ENCODE data around the gene OGA. TPM values are rescaled to one million over a fixed set of nuclear protein-coding genes. Genes with fewer than 3 reads are reported as not detected.

OGA gene
- total and polyA plus RNA-seq, 9 of the 15 experiments (the other 6 are each of a cell fraction or from before 2014, with no cell fraction given): 13.5 to 73.5 (median 59.5) TPM

- TF ChIP-seq ZNF780A (CRISPR knock-in tag; IDR thresholded peaks at IDR 0.05): no peak
- no peak for TF ChIP-seq KLF6 (CRISPR knock-in tag; IDR thresholded peaks at IDR 0.05; ENCODE audit: borderline replicate concordance)
- TF ChIP-seq COPS2 (conservative IDR thresholded peaks at IDR 0.05): no peak
- no peak for TF ChIP-seq ZFPM2 (CRISPR knock-in tag; IDR thresholded peaks at IDR 0.05)
- TF ChIP-seq STAT5B (CRISPR knock-in tag; IDR thresholded peaks at IDR 0.05): no peak
- TF ChIP-seq IFI16 (CRISPR knock-in tag; IDR thresholded peaks at IDR 0.05): no peak
- TF ChIP-seq DPF2 (IDR thresholded peaks at IDR 0.05): no peak
- TF ChIP-seq ZNF695 (CRISPR knock-in tag; IDR thresholded peaks at IDR 0.05): no peak
- TF ChIP-seq ZNF274 (IDR thresholded peaks at IDR 0.05; ENCODE audit: borderline replicate concordance, low read depth, low read length): no peak
- TF ChIP-seq GATA2 (CRISPR knock-in tag; IDR thresholded peaks at IDR 0.05): no peak
- TF ChIP-seq PTRF (tag; IDR thresholded peaks at IDR 0.05): no peak
- no peak for TF ChIP-seq POLR3A (IDR thresholded peaks at IDR 0.05; ENCODE audit: borderline replicate concordance, extremely low read depth, insufficient read depth, insufficient read length)
- no peak for TF ChIP-seq XRCC5 (IDR thresholded peaks at IDR 0.05; ENCODE audit: low read depth, low read length)
- no peak for TF ChIP-seq SAFB2 (IDR thresholded peaks at IDR 0.05; ENCODE audit: borderline replicate concordance, low read depth, low read length, severe bottlenecking)
- no peak for TF ChIP-seq JUND (IDR thresholded peaks at IDR 0.05; ENCODE audit: borderline replicate concordance, low read depth, low read length)
- TF ChIP-seq JUND (tag; IDR thresholded peaks at IDR 0.05; ENCODE audit: borderline replicate concordance, low read depth, low read length): no peak
- TF ChIP-seq, protein P1, sequence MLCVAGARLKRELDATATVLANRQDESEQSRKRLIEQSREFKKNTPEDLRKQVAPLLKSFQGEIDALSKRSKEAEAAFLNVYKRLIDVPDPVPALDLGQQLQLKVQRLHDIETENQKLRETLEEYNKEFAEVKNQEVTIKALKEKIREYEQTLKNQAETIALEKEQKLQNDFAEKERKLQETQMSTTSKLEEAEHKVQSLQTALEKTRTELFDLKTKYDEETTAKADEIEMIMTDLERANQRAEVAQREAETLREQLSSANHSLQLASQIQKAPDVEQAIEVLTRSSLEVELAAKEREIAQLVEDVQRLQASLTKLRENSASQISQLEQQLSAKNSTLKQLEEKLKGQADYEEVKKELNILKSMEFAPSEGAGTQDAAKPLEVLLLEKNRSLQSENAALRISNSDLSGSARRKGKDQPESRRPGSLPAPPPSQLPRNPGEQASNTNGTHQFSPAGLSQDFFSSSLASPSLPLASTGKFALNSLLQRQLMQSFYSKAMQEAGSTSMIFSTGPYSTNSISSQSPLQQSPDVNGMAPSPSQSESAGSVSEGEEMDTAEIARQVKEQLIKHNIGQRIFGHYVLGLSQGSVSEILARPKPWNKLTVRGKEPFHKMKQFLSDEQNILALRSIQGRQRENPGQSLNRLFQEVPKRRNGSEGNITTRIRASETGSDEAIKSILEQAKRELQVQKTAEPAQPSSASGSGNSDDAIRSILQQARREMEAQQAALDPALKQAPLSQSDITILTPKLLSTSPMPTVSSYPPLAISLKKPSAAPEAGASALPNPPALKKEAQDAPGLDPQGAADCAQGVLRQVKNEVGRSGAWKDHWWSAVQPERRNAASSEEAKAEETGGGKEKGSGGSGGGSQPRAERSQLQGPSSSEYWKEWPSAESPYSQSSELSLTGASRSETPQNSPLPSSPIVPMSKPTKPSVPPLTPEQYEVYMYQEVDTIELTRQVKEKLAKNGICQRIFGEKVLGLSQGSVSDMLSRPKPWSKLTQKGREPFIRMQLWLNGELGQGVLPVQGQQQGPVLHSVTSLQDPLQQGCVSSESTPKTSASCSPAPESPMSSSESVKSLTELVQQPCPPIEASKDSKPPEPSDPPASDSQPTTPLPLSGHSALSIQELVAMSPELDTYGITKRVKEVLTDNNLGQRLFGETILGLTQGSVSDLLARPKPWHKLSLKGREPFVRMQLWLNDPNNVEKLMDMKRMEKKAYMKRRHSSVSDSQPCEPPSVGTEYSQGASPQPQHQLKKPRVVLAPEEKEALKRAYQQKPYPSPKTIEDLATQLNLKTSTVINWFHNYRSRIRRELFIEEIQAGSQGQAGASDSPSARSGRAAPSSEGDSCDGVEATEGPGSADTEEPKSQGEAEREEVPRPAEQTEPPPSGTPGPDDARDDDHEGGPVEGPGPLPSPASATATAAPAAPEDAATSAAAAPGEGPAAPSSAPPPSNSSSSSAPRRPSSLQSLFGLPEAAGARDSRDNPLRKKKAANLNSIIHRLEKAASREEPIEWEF (CRISPR knock-in tag; IDR thresholded peaks at IDR 0.05): no peak
- no peak for TF ChIP-seq SNIP1 (IDR thresholded peaks at IDR 0.05; ENCODE audit: low read depth)
- TF ChIP-seq ZNF140 (CRISPR knock-in tag; IDR thresholded peaks at IDR 0.05): no peak
- no peak for TF ChIP-seq ZC3H8 (IDR thresholded peaks at IDR 0.05)
- no peak for TF ChIP-seq ZNF3 (CRISPR knock-in tag; IDR thresholded peaks at IDR 0.05)
- TF ChIP-seq ERF (CRISPR knock-in tag; IDR thresholded peaks at IDR 0.05): no peak
- TF ChIP-seq NEUROD1 (IDR thresholded peaks at IDR 0.05; ENCODE audit: borderline replicate concordance, low read depth, low read length, partially characterized antibody): peak; percentile 51
- no peak for TF ChIP-seq ZNF589 (CRISPR knock-in tag; IDR thresholded peaks at IDR 0.05; ENCODE audit: low read depth)
Measured at GRCh38 chr10:101782811-101783735, 35.2 kb downstream of the OGA start, which contains the start of gene NPM3 (continued).

All from K562 (cell line).